Erythroblast (primary cell): ENCODE measurements around the gene INPP1.

ENCODE experiments used
- GATA1 ChIP-seq: IDR thresholded peaks from 2 replicates; pipeline ENCODE4 v1.6.1; 2011; ENCODE audit warnings: low read depth, mild to moderate bottlenecking, control low read depth, low read length, moderate library complexity
- POLR2A ChIP-seq: IDR thresholded peaks from 2 replicates; pipeline ENCODE4 v1.6.1; 2011; ENCODE audit warnings: mild to moderate bottlenecking, low read length

DNA sequence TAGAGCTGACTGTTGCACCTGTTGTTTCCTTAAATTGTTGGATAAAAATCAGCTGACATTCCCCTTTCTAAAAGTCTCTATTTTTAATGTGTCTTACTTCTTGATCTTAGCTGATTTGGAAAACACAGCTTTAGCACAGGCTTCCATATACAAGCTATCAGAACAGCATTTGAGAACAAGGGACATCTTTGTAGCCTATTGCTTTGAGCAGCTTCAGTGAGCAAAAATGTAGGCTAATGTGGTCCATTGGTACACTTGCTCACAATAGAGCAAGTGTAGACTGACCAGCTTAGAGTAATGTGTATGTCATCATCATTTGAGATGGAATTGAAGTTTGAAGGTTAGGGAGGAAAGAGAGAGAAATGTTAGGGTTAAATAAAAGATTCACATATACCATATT, 7.0 kb downstream of the INPP1 start:
- no peak for TF ChIP-seq POLR2A
- TF ChIP-seq GATA1: no peak
